PFSK-1 (cell line): ENCODE data around the gene THSD7B.
A peak's percentile ranks its signal among the peaks of the same experiment; 100 is the strongest.

Experiments used
- FOXP2 ChIP-seq: optimal IDR thresholded peaks from 2 replicates; pipeline ENCODE3; 2011; ENCODE audit warnings: borderline replicate concordance, control low read depth, inconsistent platforms; ENCODE audit not compliant: insufficient read depth; ENCODE audit errors: extremely low read length, extremely low read depth
- POLR2AphosphoS5 ChIP-seq: IDR thresholded peaks from 2 replicates; pipeline ENCODE4 v1.6.1; 2012; ENCODE audit warnings: low read depth, mild to moderate bottlenecking, control low read depth, low read length, moderate library complexity
- SIN3A ChIP-seq: IDR thresholded peaks from 2 replicates; pipeline ENCODE4 v1.6.1; 2012; ENCODE audit warnings: mild to moderate bottlenecking, low read length, moderate library complexity, borderline replicate concordance; ENCODE audit not compliant: insufficient read depth
- TAF1 ChIP-seq: IDR thresholded peaks from 2 replicates; pipeline ENCODE4 v1.6.1; 2012; ENCODE audit warnings: low read length, control low read depth, borderline replicate concordance; ENCODE audit not compliant: insufficient read depth
- TF ChIP-seq, protein P1 (sequence below), 2 experiments: IDR thresholded peaks; 2 replicates each; pipeline versions ENCODE4 v1.6.1 to v1.8.0; 2011 to 2012; ENCODE audit warnings: low read depth in 2 of 2, low read length in 2 of 2, control low read depth in 1 of 2, inconsistent platforms in 1 of 2, mild to moderate bottlenecking in 1 of 2, moderate library complexity in 1 of 2; ENCODE audit not compliant: insufficient read depth in 1 of 2

Gene THSD7B

DNA sequence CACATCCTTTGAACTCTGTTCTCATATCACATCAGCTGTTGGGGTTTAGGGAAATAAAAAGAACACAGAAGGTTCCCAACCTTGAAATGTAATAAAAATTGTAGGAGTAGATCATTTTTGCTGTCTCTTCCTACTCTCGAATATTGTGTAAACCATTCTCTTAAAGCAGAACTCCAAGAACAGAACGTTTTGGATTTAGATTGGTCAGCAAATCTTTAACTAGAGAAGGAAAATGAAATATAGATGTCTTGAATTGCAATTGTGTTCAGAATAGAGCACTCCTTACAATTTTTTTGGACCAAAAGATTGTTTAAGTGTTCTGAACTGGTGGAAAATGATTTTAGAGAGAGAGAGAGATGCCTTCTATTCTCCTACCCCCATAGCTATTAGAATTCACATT is 23.9 kb upstream of the THSD7B start:
- TF ChIP-seq FOXP2 (no peak), TAF1 (no peak)

- TF ChIP-seq FOXP2 (no peak), SIN3A (no peak), POLR2AphosphoS5 (no peak), TAF1 (no peak)
- TF ChIP-seq, protein P1, sequence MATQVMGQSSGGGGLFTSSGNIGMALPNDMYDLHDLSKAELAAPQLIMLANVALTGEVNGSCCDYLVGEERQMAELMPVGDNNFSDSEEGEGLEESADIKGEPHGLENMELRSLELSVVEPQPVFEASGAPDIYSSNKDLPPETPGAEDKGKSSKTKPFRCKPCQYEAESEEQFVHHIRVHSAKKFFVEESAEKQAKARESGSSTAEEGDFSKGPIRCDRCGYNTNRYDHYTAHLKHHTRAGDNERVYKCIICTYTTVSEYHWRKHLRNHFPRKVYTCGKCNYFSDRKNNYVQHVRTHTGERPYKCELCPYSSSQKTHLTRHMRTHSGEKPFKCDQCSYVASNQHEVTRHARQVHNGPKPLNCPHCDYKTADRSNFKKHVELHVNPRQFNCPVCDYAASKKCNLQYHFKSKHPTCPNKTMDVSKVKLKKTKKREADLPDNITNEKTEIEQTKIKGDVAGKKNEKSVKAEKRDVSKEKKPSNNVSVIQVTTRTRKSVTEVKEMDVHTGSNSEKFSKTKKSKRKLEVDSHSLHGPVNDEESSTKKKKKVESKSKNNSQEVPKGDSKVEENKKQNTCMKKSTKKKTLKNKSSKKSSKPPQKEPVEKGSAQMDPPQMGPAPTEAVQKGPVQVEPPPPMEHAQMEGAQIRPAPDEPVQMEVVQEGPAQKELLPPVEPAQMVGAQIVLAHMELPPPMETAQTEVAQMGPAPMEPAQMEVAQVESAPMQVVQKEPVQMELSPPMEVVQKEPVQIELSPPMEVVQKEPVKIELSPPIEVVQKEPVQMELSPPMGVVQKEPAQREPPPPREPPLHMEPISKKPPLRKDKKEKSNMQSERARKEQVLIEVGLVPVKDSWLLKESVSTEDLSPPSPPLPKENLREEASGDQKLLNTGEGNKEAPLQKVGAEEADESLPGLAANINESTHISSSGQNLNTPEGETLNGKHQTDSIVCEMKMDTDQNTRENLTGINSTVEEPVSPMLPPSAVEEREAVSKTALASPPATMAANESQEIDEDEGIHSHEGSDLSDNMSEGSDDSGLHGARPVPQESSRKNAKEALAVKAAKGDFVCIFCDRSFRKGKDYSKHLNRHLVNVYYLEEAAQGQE (IDR thresholded peaks at IDR 0.05; ENCODE audit: insufficient read depth in 1 of 2, low read depth in 2 of 2, low read length in 2 of 2) = no peak
Observed at GRCh38 chr2:136750065-136750464, 15.3 kb upstream of the THSD7B start.

DNA sequence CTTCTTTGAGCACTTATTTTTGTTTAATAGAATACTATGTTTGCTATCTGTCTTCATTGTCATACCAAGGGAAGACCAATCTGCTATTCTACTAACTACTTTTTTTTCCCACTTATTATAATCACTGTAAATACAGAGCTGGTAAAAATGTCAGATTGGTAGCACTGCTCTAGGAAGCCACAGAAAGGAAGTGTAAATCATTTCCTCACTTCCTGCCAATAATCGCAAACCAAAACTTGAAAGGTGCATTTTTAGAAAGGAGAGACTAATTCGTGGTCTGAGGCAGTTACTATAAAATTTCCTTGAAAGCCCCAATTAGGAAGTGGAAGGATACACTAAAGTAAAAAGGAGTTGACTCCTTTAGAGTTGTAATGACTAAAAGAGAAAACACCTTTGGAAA is 13.9 kb upstream of the THSD7B start:
- TF ChIP-seq, protein P1 (IDR thresholded peaks at IDR 0.05; ENCODE audit: insufficient read depth in 1 of 2, low read depth in 2 of 2, low read length in 2 of 2) = no peak
- TF ChIP-seq FOXP2 = no peak

GRCh38 chr2:136764452-136765255 is 691 bp upstream of the THSD7B start:
- TF ChIP-seq, protein P1 (IDR thresholded peaks at IDR 0.05; ENCODE audit: insufficient read depth in 1 of 2, low read depth in 2 of 2, low read length in 2 of 2) = no peak
- TF ChIP-seq FOXP2 (no peak), POLR2AphosphoS5 (no peak), SIN3A (no peak), TAF1 (no peak)

DNA sequence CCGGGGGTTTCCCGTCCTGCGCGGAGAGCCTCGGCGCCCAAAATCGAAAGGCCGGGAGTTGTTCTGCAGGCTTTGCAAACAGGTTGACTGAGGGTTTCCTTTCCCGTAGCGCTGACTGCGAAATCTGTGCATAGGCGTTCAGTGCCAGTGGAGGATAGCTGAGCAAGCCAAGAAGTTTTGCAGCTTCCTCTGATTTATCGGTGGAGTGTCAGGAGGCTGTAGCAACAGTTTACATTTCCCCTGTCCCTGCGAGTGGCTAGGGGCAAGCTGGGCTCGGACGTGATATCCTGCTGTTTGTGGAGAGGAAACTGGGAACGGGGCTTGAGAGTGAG is 694 bp downstream of the THSD7B start:
- TF ChIP-seq SIN3A = 0 out of 2 replicates have a peak, but pooled peaks have one; percentile 9
- TF ChIP-seq FOXP2 = no peak

GRCh38 chr2:136767030-136767429 is 1.7 kb downstream of the THSD7B start:
- no peak for TF ChIP-seq POLR2AphosphoS5
- TF ChIP-seq FOXP2 = no peak
- TF ChIP-seq, protein P1 (IDR thresholded peaks at IDR 0.05; ENCODE audit: insufficient read depth in 1 of 2, low read depth in 2 of 2, low read length in 2 of 2) = no peak
- no peak for TF ChIP-seq SIN3A
- no peak for TF ChIP-seq TAF1
